GM23248 (cell line): ENCODE data around the gene HDAC10. TPM values are rescaled to one million over a fixed set of nuclear protein-coding genes. Genes with fewer than 3 reads are reported as not detected.

Experiments
- DNase-seq: peaks from one replicate; pipeline ENCODE4 v3.0.0-alpha.2; 2015
- H2AFZ ChIP-seq: fragments of 200-600 bp; sonication (generic); 2 replicates; pipeline ENCODE4 v1.6.1; 2016; ENCODE audit warnings: antibody characterized with exemption
- H3F3A ChIP-seq: fragments of 200-600 bp; sonication (generic); 2 replicates; pipeline ENCODE4 v1.6.1; 2016; ENCODE audit warnings: mild to moderate bottlenecking, antibody characterized with exemption, mixed run types; ENCODE audit not compliant: insufficient read depth
- H3K27ac ChIP-seq: fragments of 200-600 bp; sonication (generic); 2 replicates; pipeline ENCODE4 v1.5.1; 2016; ENCODE audit warnings: mild to moderate bottlenecking
- H3K27me3 ChIP-seq: fragments of 200-600 bp; sonication (generic); replicated peaks from 2 replicates; pipeline ENCODE4 v1.6.1; 2016; ENCODE audit warnings: mild to moderate bottlenecking; ENCODE audit not compliant: insufficient read depth
- H3K36me3 ChIP-seq: fragments of 200-600 bp; sonication (generic); 2 replicates; pipeline ENCODE4 v1.6.1; 2016; ENCODE audit warnings: low read depth, mild to moderate bottlenecking
- H3K4me1 ChIP-seq: fragments of 200-600 bp; sonication (generic); 2 replicates; pipeline ENCODE4 v1.6.1; 2016; ENCODE audit warnings: mild to moderate bottlenecking; ENCODE audit not compliant: insufficient read depth
- H3K4me2 ChIP-seq: fragments of 200-600 bp; sonication (generic); one replicate; pipeline ENCODE4 v1.6.1; 2016; ENCODE audit warnings: mild to moderate bottlenecking; ENCODE audit not compliant: unreplicated experiment
- H3K4me3 ChIP-seq: fragments of 200-600 bp; sonication (generic); 2 replicates; pipeline ENCODE4 v1.5.1; 2016; ENCODE audit warnings: mild to moderate bottlenecking
- H3K79me2 ChIP-seq: fragments of 200-600 bp; sonication (generic); 2 replicates; pipeline ENCODE4 v1.6.1; 2016; ENCODE audit warnings: mild to moderate bottlenecking; ENCODE audit not compliant: insufficient read depth
- H3K9ac ChIP-seq: fragments of 200-600 bp; sonication (generic); 2 replicates; pipeline ENCODE4 v1.6.1; 2016; ENCODE audit warnings: mild to moderate bottlenecking
- H3K9me2 ChIP-seq: fragments of 200-600 bp; sonication (generic); 2 replicates; pipeline ENCODE4 v1.6.1; 2016; ENCODE audit warnings: mixed run types, mild to moderate bottlenecking, moderate library complexity; ENCODE audit not compliant: insufficient read depth
- H3K9me3 ChIP-seq: fragments of 200-600 bp; sonication (generic); one replicate; pipeline ENCODE4 v1.6.1; 2017; ENCODE audit warnings: low read depth
- H4K20me1 ChIP-seq: fragments of 200-600 bp; sonication (generic); 2 replicates; pipeline ENCODE4 v1.6.0; 2016; ENCODE audit not compliant: insufficient read depth
- EZH2 ChIP-seq: fragments of 200-600 bp; sonication (generic); IDR thresholded peaks from 2 replicates; pipeline ENCODE4 v1.6.1; 2018; ENCODE audit warnings: antibody characterized with exemption, mild to moderate bottlenecking; ENCODE audit not compliant: insufficient read depth, poor library complexity, severe bottlenecking
- EZH2phosphoT487 ChIP-seq: fragments of 200-600 bp; sonication (generic); IDR thresholded peaks from 2 replicates; pipeline ENCODE4 v1.6.1; 2018; ENCODE audit warnings: antibody characterized with exemption, moderate library complexity, mild to moderate bottlenecking, low read depth; ENCODE audit not compliant: insufficient read depth
- WGBS, 2 experiments: methylation state at CpG; one replicate each; pipeline ENCODE4 v1.1.6; 2015 to 2017; ENCODE audit warnings: low lambda C conversion rate in 2 of 2, low coverage in 1 of 2; ENCODE audit errors: missing lambda C conversion rate in 2 of 2; 5-methylcytosine and 5-hydroxymethylcytosine counted together
- in situ Hi-C: fragments of 300-500 bp; cut with MboI; formaldehyde crosslinking; loops from 2 replicates; pipeline ENCODE4 v1.15.0; 2020
- polyA plus RNA-seq: library from polyadenylated mRNA; unstranded; fragments of >200 nt; fragmentation: Nextera tagmentation; extraction: Ambion mirVana; gene quantifications from 2 replicates; pipeline ENCODE4 v1.2.1, GENCODE V29; 2016
- total RNA-seq: library from RNA; depleted of rRNA; stranded (reverse); fragments of >200 nt; shearing (Covaris generic); gene quantifications from 2 replicates; pipeline ENCODE4 v1.2.3, GENCODE V29; 2014

Gene HDAC10
- total and polyA plus RNA-seq, 2 experiments from 2014 or later = 6.6 to 16.8 TPM

GRCh38 chr22:50256258-50256862 is 5.3 kb upstream of the HDAC10 start:
- in situ Hi-C loops = no loop called here
- no peak overlapping the region for H3K4me2 ChIP-seq
- no peaks in the 10 kb centered on the region for H3K9me3 ChIP-seq
- H3K4me1 ChIP-seq = 0 out of 2 replicates have a peak, but pooled peaks cover 3% of the 10 kb centered on the region
- H3K9me2 ChIP-seq = no peaks in the 10 kb centered on the region
- WGBS, 2 experiments = 94 to 99% methylated on average over 12 of the region's 12 CpGs
- H3K9ac ChIP-seq = no peak overlapping the region
- DNase-seq = no peak
- H3K4me3 ChIP-seq = no peak overlapping the region
- H3K27ac ChIP-seq = no peak overlapping the region
- no peaks in the 10 kb centered on the region for H3K36me3 ChIP-seq
- no peak for TF ChIP-seq EZH2phosphoT487
- no peak for TF ChIP-seq EZH2
- no peak overlapping the region for H2AFZ ChIP-seq
- H3K27me3 ChIP-seq = no peaks in the 10 kb centered on the region
- peaks cover 22% of the 10 kb centered on the region for H3K79me2 ChIP-seq
- no peaks in the 10 kb centered on the region for H3F3A ChIP-seq
- H4K20me1 ChIP-seq = no peaks in the 10 kb centered on the region

GRCh38 chr22:50255607-50256006 is 4.5 kb upstream of the HDAC10 start:
- Histone ChIP-seq H2AFZ (no peak overlapping the region), H3F3A (no peaks in the 10 kb centered on the region), H3K4me3 (no peak overlapping the region), H3K27ac (no peak overlapping the region), H3K9me3 (no peaks in the 10 kb centered on the region), H3K9me2 (no peaks in the 10 kb centered on the region), H3K79me2 (peaks cover 22% of the 10 kb centered on the region), H3K4me2 (no peak overlapping the region), H3K9ac (no peak overlapping the region), H4K20me1 (no peaks in the 10 kb centered on the region), H3K36me3 (no peaks in the 10 kb centered on the region), H3K4me1 (0 out of 2 replicates have a peak, but pooled peaks cover 3% of the 10 kb centered on the region), H3K27me3 (no peaks in the 10 kb centered on the region)
- no peak for TF ChIP-seq EZH2phosphoT487
- no peak for TF ChIP-seq EZH2
- DNase-seq = no peak
- 94 to 95% methylated on average over 13 to 17 of the region's 17 CpGs for WGBS, 2 experiments
- in situ Hi-C loops = no loop called here

GRCh38 chr22:50255099-50255498 is 4.0 kb upstream of the HDAC10 start:
- TF ChIP-seq EZH2phosphoT487 = no peak
- TF ChIP-seq EZH2 = no peak
- Histone ChIP-seq H3K4me2 (no peak overlapping the region), H3K27ac (no peak overlapping the region), H3K9ac (no peak overlapping the region), H2AFZ (no peak overlapping the region), H3K4me3 (no peak overlapping the region), H3K27me3 (no peaks in the 10 kb centered on the region), H3F3A (no peaks in the 10 kb centered on the region), H3K79me2 (peaks cover 22% of the 10 kb centered on the region), H3K4me1 (peaks cover 4% of the 10 kb centered on the region; the same call in 1 of the 2 replicates), H3K9me3 (no peaks in the 10 kb centered on the region), H3K36me3 (no peaks in the 10 kb centered on the region), H3K9me2 (no peaks in the 10 kb centered on the region), H4K20me1 (no peaks in the 10 kb centered on the region)
- 81 to 92% methylated on average over 18 to 19 of the region's 19 CpGs for WGBS, 2 experiments
- in situ Hi-C loops = no loop called here
- no peak for DNase-seq

- Histone ChIP-seq H3K79me2 (peaks cover 21% of the 10 kb centered on the region; the same call in 1 of the 2 replicates), H3K36me3 (no peaks in the 10 kb centered on the region), H3F3A (no peaks in the 10 kb centered on the region), H4K20me1 (no peaks in the 10 kb centered on the region), H3K9me3 (no peaks in the 10 kb centered on the region), H3K27ac (no peak overlapping the region), H2AFZ (no peak overlapping the region), H3K4me2 (no peak overlapping the region), H3K4me1 (peaks cover 7% of the 10 kb centered on the region; the same call in 1 of the 2 replicates), H3K9ac (no peak overlapping the region), H3K9me2 (no peaks in the 10 kb centered on the region), H3K27me3 (no peaks in the 10 kb centered on the region), H3K4me3 (no peak overlapping the region)
- WGBS, 2 experiments = 70 to 72% methylated on average over 8 of the region's 8 CpGs
- DNase-seq = no peak
- in situ Hi-C loops = no loop called here
- no peak for TF ChIP-seq EZH2phosphoT487
- no peak for TF ChIP-seq EZH2
Observed at GRCh38 chr22:50253941-50254340, 2.9 kb upstream of the HDAC10 start.
